HFFc6 (cell line): Measurements from ENCODE around the gene RPS14. TPM values are rescaled to one million over a fixed set of nuclear protein-coding genes. Genes with fewer than 3 reads are reported as not detected.

Source experiments
- DNase-seq: peaks from one replicate; pipeline ENCODE4 v3.0.0-alpha.2; 2018
- H3K27ac Mint-ChIP-seq: 2 replicates; pipeline ENCODE4 v1.8.0; 2020; ENCODE audit warnings: mild to moderate bottlenecking, mixed read lengths
- H3K27me3 Mint-ChIP-seq: 2 replicates; pipeline ENCODE4 v1.8.0; 2021; ENCODE audit warnings: mild to moderate bottlenecking, moderate library complexity, mixed read lengths; ENCODE audit not compliant: insufficient read depth
- H3K36me3 Mint-ChIP-seq: 2 replicates; pipeline ENCODE4 v1.8.0; 2021; ENCODE audit warnings: low read depth, mixed read lengths
- H3K4me1 Mint-ChIP-seq: 2 replicates; pipeline ENCODE4 v1.8.0; 2020; ENCODE audit warnings: low read depth, mixed read lengths
- H3K4me3 Mint-ChIP-seq: 2 replicates; pipeline ENCODE4 v1.8.0; 2020; ENCODE audit warnings: mild to moderate bottlenecking, moderate library complexity, mixed read lengths
- H3K9me3 Mint-ChIP-seq: 2 replicates; pipeline ENCODE4 v1.8.0; 2020; ENCODE audit warnings: mild to moderate bottlenecking, mixed read lengths
- total RNA-seq, 6 experiments: library from RNA; stranded (reverse); fragmentation: NEBNext Ultra II Directional; extraction: Animal tissue kit (Norgen Biotek cat#: 25700); gene quantifications; 2 replicates in 1 of 6; 3 replicates in 5 of 6; pipeline ENCODE4 v1.2.3, GENCODE V29; 2021
- TF ChIP-seq, protein P1 (sequence below): fragments of 200-600 bp; sonication (generic); IDR thresholded peaks from 2 replicates; pipeline ENCODE4 v1.5.0; 2021; ENCODE audit warnings: antibody characterized with exemption, mild to moderate bottlenecking

The RPS14 gene
- total RNA-seq, 6 experiments from 2014 or later, result 1,658 to 2,163 (median 1,911) TPM

DNA sequence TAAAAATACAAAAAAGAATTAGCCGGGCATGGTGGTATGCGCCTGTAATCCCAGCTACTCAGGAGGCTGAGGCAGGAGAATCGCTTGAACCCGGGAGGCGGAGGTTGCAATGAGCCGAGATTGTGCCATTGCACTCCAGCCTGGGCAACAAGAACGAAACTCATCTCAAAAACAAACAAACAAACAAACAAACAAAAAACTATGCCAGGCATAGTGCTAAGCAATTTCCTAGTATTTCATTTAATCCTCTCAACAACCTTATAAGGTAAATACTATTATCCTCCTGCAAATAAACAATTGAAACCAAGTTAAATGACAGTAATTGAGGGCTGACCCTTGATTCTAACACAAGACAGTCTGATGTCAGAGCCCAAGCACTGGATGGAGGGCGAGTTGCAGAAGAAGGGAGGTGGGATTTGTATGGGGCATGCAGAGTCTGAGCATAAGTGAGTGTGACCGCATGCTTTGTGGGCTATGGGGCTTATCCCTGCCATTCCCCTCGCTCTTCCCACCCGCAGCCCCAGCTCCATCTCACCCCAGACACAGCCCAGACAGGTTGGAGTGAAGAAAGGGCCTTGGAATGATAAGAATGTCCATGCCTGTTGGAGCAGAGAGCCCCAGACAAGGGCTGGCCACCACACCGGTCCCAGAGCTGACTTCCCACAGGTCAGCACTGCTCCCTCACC, 24.3 kb upstream of the RPS14 start:
- H3K36me3 Mint-ChIP-seq, result no peaks in the 10 kb centered on the region
- peak overlapping the region; percentile 95 for H3K27ac Mint-ChIP-seq
- H3K27me3 Mint-ChIP-seq, result peaks cover 6% of the 10 kb centered on the region
- DNase-seq, result peak; percentile 42
- peaks cover 69% of the 10 kb centered on the region for H3K4me1 Mint-ChIP-seq
- no peaks in the 10 kb centered on the region for H3K9me3 Mint-ChIP-seq
- peak overlapping the region; percentile 16; the same call in 1 of the 2 replicates for H3K4me3 Mint-ChIP-seq
- TF ChIP-seq, protein P1, sequence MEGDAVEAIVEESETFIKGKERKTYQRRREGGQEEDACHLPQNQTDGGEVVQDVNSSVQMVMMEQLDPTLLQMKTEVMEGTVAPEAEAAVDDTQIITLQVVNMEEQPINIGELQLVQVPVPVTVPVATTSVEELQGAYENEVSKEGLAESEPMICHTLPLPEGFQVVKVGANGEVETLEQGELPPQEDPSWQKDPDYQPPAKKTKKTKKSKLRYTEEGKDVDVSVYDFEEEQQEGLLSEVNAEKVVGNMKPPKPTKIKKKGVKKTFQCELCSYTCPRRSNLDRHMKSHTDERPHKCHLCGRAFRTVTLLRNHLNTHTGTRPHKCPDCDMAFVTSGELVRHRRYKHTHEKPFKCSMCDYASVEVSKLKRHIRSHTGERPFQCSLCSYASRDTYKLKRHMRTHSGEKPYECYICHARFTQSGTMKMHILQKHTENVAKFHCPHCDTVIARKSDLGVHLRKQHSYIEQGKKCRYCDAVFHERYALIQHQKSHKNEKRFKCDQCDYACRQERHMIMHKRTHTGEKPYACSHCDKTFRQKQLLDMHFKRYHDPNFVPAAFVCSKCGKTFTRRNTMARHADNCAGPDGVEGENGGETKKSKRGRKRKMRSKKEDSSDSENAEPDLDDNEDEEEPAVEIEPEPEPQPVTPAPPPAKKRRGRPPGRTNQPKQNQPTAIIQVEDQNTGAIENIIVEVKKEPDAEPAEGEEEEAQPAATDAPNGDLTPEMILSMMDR, result no peak

- H3K27ac Mint-ChIP-seq, result peak overlapping the region; percentile 64
- H3K27me3 Mint-ChIP-seq, result peaks cover 6% of the 10 kb centered on the region
- H3K9me3 Mint-ChIP-seq, result no peaks in the 10 kb centered on the region
- H3K4me3 Mint-ChIP-seq, result no peak overlapping the region; the same call in 1 of the 2 replicates
- TF ChIP-seq, protein P1, result no peak
- H3K36me3 Mint-ChIP-seq, result no peaks in the 10 kb centered on the region
- peak; percentile 98 for DNase-seq
- H3K4me1 Mint-ChIP-seq, result peaks cover 47% of the 10 kb centered on the region
These were observed 20.4 kb upstream of the RPS14 start for GRCh38 chr5:150469718-150470469.

GRCh38 chr5:150468206-150468605, 18.7 kb upstream of the RPS14 start:
- no peak overlapping the region for H3K4me3 Mint-ChIP-seq
- H3K27ac Mint-ChIP-seq, result no peak overlapping the region
- no peak for DNase-seq
- H3K4me1 Mint-ChIP-seq, result peaks cover 39% of the 10 kb centered on the region
- peaks cover 3% of the 10 kb centered on the region for H3K27me3 Mint-ChIP-seq
- TF ChIP-seq, protein P1, result no peak
- H3K9me3 Mint-ChIP-seq, result no peaks in the 10 kb centered on the region
- H3K36me3 Mint-ChIP-seq, result no peaks in the 10 kb centered on the region

- no peak for DNase-seq
- H3K9me3 Mint-ChIP-seq, result no peaks in the 10 kb centered on the region
- H3K27ac Mint-ChIP-seq, result no peak overlapping the region
- TF ChIP-seq, protein P1, result no peak
- no peaks in the 10 kb centered on the region for H3K36me3 Mint-ChIP-seq
- peaks cover 29% of the 10 kb centered on the region for H3K4me1 Mint-ChIP-seq
- no peak overlapping the region for H3K4me3 Mint-ChIP-seq
- no peaks in the 10 kb centered on the region; the same call in none of the 2 replicates for H3K27me3 Mint-ChIP-seq
These were observed 16.4 kb upstream of the RPS14 start for GRCh38 chr5:150465927-150466326.

GRCh38 chr5:150464554-150465012, 15.0 kb upstream of the RPS14 start:
- no peaks in the 10 kb centered on the region; the same call in none of the 2 replicates for H3K27me3 Mint-ChIP-seq
- H3K36me3 Mint-ChIP-seq, result no peaks in the 10 kb centered on the region
- H3K4me3 Mint-ChIP-seq, result no peak overlapping the region
- no peak overlapping the region for H3K27ac Mint-ChIP-seq
- TF ChIP-seq, protein P1, result no peak
- H3K9me3 Mint-ChIP-seq, result no peaks in the 10 kb centered on the region
- H3K4me1 Mint-ChIP-seq, result peaks cover 35% of the 10 kb centered on the region
- no peak for DNase-seq
